GM18526 (cell line): ENCODE data around the gene LRFN2.

Experiments used
- POLR2A ChIP-seq: IDR thresholded peaks from 3 replicates; pipeline ENCODE4 v1.6.1; 2011; ENCODE audit not compliant: insufficient read length; ENCODE audit errors: extremely low read depth

LRFN2 gene

GRCh38 chr6:40604082-40604481, 16.9 kb upstream of the LRFN2 start:
- TF ChIP-seq POLR2A = no peak

DNA sequence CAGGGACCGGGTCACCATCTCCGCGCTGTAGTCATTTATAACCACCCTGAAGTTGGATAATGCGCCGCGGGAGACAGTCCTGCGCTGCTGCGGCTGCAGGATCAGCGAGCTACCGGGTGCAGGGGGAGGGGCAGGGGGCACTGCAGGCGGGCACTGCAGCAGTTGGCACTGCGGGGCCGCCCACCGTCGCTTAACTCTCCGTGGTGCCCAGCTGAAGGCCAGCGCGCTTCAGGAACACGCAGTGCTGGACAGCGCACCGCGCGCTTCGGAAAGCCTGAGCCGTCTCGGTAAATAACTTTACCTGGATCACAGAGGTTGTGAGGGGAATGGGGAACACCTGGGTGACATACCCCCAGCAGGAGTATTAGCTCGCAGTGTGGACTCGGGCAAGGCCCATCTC, 12.4 kb upstream of the LRFN2 start:
- TF ChIP-seq POLR2A = no peak

GRCh38 chr6:40598516-40598915, 11.4 kb upstream of the LRFN2 start:
- TF ChIP-seq POLR2A = no peak

DNA sequence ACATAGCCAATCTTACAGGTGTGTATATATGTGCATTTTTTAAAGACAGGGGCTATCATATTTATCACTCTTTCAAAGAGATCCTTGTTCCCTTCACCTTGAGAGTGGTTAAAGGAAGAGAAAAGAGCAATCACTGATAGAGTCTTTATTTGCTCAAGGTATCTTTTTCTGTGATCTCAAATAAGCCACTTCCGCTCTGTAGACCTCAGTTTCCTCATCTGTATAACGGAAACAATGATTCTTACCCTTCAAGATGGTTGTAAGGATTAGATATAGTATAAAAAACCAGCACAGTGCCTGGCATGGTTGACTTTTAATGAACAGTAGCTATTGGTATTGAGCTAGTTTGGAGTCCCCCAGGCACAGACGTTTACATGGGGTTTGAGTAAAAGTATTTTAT, 10.1 kb upstream of the LRFN2 start:
- TF ChIP-seq POLR2A = no peak

DNA sequence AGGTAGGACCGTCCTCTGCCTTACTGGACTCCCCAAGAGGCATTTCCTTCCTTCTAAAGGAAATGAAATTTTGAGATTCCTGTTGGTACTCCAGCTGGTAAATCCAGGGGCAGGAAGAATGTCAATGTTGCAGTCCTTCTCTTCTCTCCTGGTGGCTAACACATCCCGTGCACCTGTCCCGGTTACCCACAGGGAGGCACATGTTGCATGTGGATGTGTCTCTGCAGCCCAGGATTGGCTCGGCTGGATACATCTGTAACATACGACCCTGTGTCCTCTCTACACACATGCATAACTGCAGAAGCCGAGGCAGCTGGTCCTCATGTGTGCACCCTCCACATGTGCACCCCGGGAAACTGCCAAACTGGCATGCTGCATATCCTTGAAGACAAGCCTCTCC, 1.3 kb upstream of the LRFN2 start:
- TF ChIP-seq POLR2A = no peak

DNA sequence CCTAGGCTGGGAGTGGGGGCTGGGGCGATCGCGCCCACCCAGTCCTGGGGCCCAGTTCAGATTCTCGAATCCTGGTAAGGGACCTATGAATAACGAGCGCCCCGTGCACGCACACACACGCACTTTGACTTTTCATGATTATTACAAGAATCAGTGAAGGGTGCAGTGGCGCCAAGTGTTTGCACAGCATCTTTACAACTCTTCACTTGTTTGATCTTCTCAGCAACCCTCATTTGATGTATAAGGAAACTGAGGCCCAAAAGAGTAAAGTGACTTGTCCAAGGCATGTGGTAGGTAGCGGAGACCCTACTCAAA, 863 bp upstream of the LRFN2 start:
- no peak for TF ChIP-seq POLR2A

- TF ChIP-seq POLR2A = no peak
These were observed 579 bp downstream of the LRFN2 start for GRCh38 chr6:40586369-40587201.

- TF ChIP-seq POLR2A = no peak
These were observed 1.4 kb downstream of the LRFN2 start for GRCh38 chr6:40585651-40586269.

DNA sequence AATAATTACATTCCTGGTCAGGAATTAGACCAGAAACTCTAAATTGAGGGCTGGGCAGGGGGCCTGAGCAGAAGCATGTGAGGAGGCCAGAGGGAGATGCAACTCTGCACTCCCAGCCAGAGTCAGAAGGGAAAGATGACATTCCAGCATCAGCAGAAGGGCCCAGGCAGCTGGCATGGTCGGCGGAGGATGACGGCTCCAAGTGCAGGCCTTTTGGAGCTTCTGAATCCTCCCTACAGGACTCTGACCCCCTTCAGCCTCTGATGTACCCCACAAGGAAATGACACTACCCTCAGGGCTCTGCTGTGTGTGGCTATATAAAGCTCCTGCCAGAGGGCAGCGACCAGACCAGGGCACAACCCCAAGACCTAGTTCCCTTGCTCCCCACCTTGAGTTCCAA, 1.9 kb downstream of the LRFN2 start:
- TF ChIP-seq POLR2A = no peak

- no peak for TF ChIP-seq POLR2A
These were observed 2.4 kb downstream of the LRFN2 start for GRCh38 chr6:40584741-40585140.

GRCh38 chr6:40583709-40584108, 3.5 kb downstream of the LRFN2 start:
- no peak for TF ChIP-seq POLR2A

- no peak for TF ChIP-seq POLR2A
These were observed 4.3 kb downstream of the LRFN2 start for GRCh38 chr6:40582892-40583291.

DNA sequence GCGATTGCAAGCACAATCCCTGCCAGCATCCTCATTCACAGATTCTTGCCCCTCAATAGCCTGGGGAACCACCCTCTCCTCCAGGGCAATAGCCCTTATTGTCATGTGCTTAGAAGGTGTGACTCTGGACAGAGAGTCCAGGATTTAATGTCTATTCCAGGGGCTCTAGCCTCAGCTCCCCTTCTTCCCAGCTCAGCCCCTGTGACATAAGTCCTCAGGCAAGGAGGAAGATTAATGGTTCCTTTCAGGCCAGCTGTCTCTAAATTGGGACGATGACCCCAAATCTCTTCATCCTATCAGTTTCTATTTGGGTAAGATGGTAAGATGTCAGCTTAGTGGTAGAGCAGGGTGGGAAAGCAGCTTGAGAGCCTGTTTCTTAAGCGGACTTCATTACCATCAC, 8.1 kb downstream of the LRFN2 start:
- no peak for TF ChIP-seq POLR2A

DNA sequence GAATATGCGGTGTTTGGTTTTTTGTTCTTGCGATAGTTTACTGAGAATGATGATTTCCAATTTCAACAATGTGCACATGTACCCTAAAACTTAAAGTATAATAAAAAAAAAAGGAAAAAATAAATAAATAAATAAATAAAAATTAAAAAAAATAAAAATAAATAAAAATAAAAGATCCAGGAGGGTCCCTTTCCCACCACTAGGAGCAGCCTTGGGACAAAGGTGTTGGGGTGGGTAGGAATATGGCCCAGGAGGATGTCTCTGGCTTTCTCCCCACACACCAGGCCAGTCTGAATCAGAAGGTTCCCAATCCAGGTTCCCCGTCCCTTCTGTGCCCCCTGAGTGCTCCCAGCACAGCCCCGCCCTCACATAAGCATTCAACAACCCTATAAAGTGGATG, 9.5 kb downstream of the LRFN2 start:
- TF ChIP-seq POLR2A = no peak

GRCh38 chr6:40573221-40573620, 13.9 kb downstream of the LRFN2 start:
- TF ChIP-seq POLR2A = no peak

- TF ChIP-seq POLR2A = no peak
These were observed 17.8 kb downstream of the LRFN2 start for GRCh38 chr6:40569162-40569910.
